HCT116 (cell line): ENCODE data around the gene MTG2.

Source experiments
- CTCF ChIP-seq, 3 experiments: fragments of 200-600 bp in 1 of 3; sonication (generic) in 1 of 3; IDR thresholded peaks in 2 of 3; conservative IDR thresholded peaks in 1 of 3; 2 replicates each; pipeline ENCODE4 v1.5.1; 2012 to 2017; ENCODE audit warnings: low read depth in 2 of 3, low read length in 2 of 3, antibody characterized with exemption in 1 of 3, borderline replicate concordance in 1 of 3, control low read depth in 1 of 3, mild to moderate bottlenecking in 1 of 3, mixed read lengths in 1 of 3, mixed run types in 1 of 3, moderate library complexity in 1 of 3; ENCODE audit not compliant: insufficient read depth in 1 of 3
- EGR1 ChIP-seq: IDR thresholded peaks from 2 replicates; pipeline ENCODE4 v1.6.1; 2012; ENCODE audit warnings: low read depth
- EZH2 ChIP-seq: fragments of 200-600 bp; sonication (generic); IDR thresholded peaks from 2 replicates; pipeline ENCODE4 v1.6.1; 2017; ENCODE audit warnings: antibody characterized with exemption, mixed run types
- EZH2phosphoT487 ChIP-seq: fragments of 200-600 bp; IDR thresholded peaks from 2 replicates; pipeline ENCODE4 v1.6.1; 2018; ENCODE audit warnings: antibody characterized with exemption, borderline replicate concordance
- FOSL1 ChIP-seq: IDR thresholded peaks from 2 replicates; pipeline ENCODE4 v1.6.1; 2012; ENCODE audit warnings: low read depth
- MAX ChIP-seq: IDR thresholded peaks from 2 replicates; pipeline ENCODE4 v1.6.1; 2012
- POLR2A ChIP-seq: IDR thresholded peaks from 2 replicates; pipeline ENCODE4 v1.7.0; 2011; ENCODE audit warnings: borderline replicate concordance; ENCODE audit not compliant: insufficient read depth, insufficient read length; ENCODE audit errors: extremely low read depth
- POLR2AphosphoS5 ChIP-seq: IDR thresholded peaks from 2 replicates; pipeline ENCODE4 v1.6.1; 2011; ENCODE audit warnings: mild to moderate bottlenecking, low read depth, low read length, moderate library complexity
- SIN3A ChIP-seq: IDR thresholded peaks from 2 replicates; pipeline ENCODE4 v1.6.1; 2012; ENCODE audit warnings: low read depth
- SP1 ChIP-seq: IDR thresholded peaks from 2 replicates; pipeline ENCODE4 v1.6.1; 2012; ENCODE audit warnings: low read depth
- YY1 ChIP-seq: IDR thresholded peaks from 2 replicates; pipeline ENCODE4 v1.6.1; 2011; ENCODE audit warnings: low read length, low read depth, moderate library complexity, mild to moderate bottlenecking; ENCODE audit not compliant: insufficient replicate concordance; ENCODE audit errors: extremely low read depth
- ZNF274 ChIP-seq: fragments of 200-500 bp; sonication (Bioruptor generic); IDR thresholded peaks from 2 replicates; pipeline ENCODE4 v1.6.1; 2014; ENCODE audit warnings: mild to moderate bottlenecking, low read depth, low read length, inconsistent platforms

GRCh38 chr20:62212299-62212698, 29.5 kb downstream of the MTG2 start:
- TF ChIP-seq EZH2 (no peak), CTCF (IDR thresholded peaks at IDR 0.05 in 2 of 3, conservative IDR thresholded peaks at IDR 0.05 in 1 of 3; ENCODE audit: borderline replicate concordance in 1 of 3, insufficient read depth in 1 of 3, low read depth in 2 of 3, low read length in 2 of 3) (no peak), MAX (no peak), POLR2AphosphoS5 (no peak), YY1 (no peak), POLR2A (no peak), ZNF274 (no peak), FOSL1 (no peak), EGR1 (no peak), SIN3A (no peak), EZH2phosphoT487 (no peak), SP1 (no peak)
